HEK293T (cell line): Measurements from ENCODE around the gene VWCE.
A peak's percentile ranks its signal among the peaks of the same experiment; 100 is the strongest.

ENCODE experiments used
- CTCF ChIA-PET: fragments of 350-600 bp; formaldehyde crosslinking; extraction: SDS; loops from one replicate; lab custom pipeline; 2021; ENCODE audit warnings: antibody characterized with exemption, inconsistent platforms; lab: Yijun Ruan, JAX
- POLR2A ChIA-PET: fragments of 350-600 bp; formaldehyde crosslinking; extraction: SDS; loops from one replicate; lab custom pipeline; 2020; ENCODE audit warnings: antibody characterized with exemption, inconsistent platforms; lab: Yijun Ruan, JAX
- DNase-seq: peaks from one replicate; pipeline ENCODE4 v3.0.0; 2012; ENCODE audit warnings: mixed read lengths; ENCODE audit errors: extremely low spot score
- ARNT ChIP-seq: fragments of 450-650 bp; IDR thresholded peaks from 2 replicates; pipeline ENCODE4 v1.6.1; 2017; ENCODE audit warnings: mild to moderate bottlenecking
- BHLHE40 ChIP-seq: fragments of 450-650 bp; IDR thresholded peaks from 2 replicates; pipeline ENCODE4 v1.6.1; 2016; ENCODE audit warnings: mild to moderate bottlenecking, moderate library complexity, borderline replicate concordance
- CTBP1 ChIP-seq: fragments of 450-650 bp; IDR thresholded peaks from 2 replicates; pipeline ENCODE4 v1.6.1; 2016; ENCODE audit warnings: borderline replicate concordance
- ELF4 ChIP-seq: fragments of 450-650 bp; IDR thresholded peaks from 2 replicates; pipeline ENCODE4 v1.6.1; 2017; ENCODE audit warnings: antibody characterized with exemption
- FOXA1 ChIP-seq: fragments of 450-650 bp; IDR thresholded peaks from 2 replicates; pipeline ENCODE4 v1.6.1; 2016; ENCODE audit warnings: mild to moderate bottlenecking
- FOXK2 ChIP-seq: fragments of 450-650 bp; IDR thresholded peaks from 2 replicates; pipeline ENCODE4 v1.6.1; 2016; ENCODE audit warnings: mild to moderate bottlenecking
- FOXM1 ChIP-seq: fragments of 450-650 bp; IDR thresholded peaks from 2 replicates; pipeline ENCODE4 v1.6.1; 2017; ENCODE audit warnings: mild to moderate bottlenecking, borderline replicate concordance
- HDGF ChIP-seq: fragments of 450-650 bp; IDR thresholded peaks from 2 replicates; pipeline ENCODE4 v1.6.1; 2017; ENCODE audit warnings: antibody characterized with exemption, borderline replicate concordance
- L3MBTL2 ChIP-seq: fragments of 450-650 bp; conservative IDR thresholded peaks from 2 replicates; pipeline ENCODE4 v1.6.1; 2016; ENCODE audit warnings: mild to moderate bottlenecking
- LEF1 ChIP-seq: fragments of 450-650 bp; IDR thresholded peaks from 2 replicates; pipeline ENCODE4 v1.6.1; 2017; ENCODE audit warnings: mild to moderate bottlenecking, borderline replicate concordance
- NFRKB ChIP-seq: fragments of 450-650 bp; IDR thresholded peaks from 2 replicates; pipeline ENCODE4 v1.6.1; 2016; ENCODE audit warnings: mild to moderate bottlenecking, moderate library complexity
- PKNOX1 ChIP-seq: fragments of 450-650 bp; IDR thresholded peaks from 2 replicates; pipeline ENCODE4 v1.6.1; 2016
- SP1 ChIP-seq: fragments of 450-650 bp; IDR thresholded peaks from 2 replicates; pipeline ENCODE4 v1.6.1; 2017
- SUZ12 ChIP-seq: fragments of 450-650 bp; IDR thresholded peaks from 2 replicates; pipeline ENCODE4 v1.6.1; 2016; ENCODE audit warnings: mild to moderate bottlenecking
- TARDBP ChIP-seq: fragments of 450-650 bp; IDR thresholded peaks from 2 replicates; pipeline ENCODE4 v1.6.1; 2016
- ZNF384 ChIP-seq: fragments of 450-650 bp; IDR thresholded peaks from 2 replicates; pipeline ENCODE4 v1.6.1; 2016

Gene VWCE

GRCh38 chr11:61338783-61339489, 43.8 kb upstream of the VWCE start:
- CTCF ChIA-PET = no interaction called here
- POLR2A ChIA-PET = interaction anchor here (0.6 to 7.2 kb wide), 2 partner anchors 23 to 257 kb away, joined by 3 to 103 read pairs; partner anchors contain the start of genes CYB561A3 and TMEM138
- DNase-seq = no peak
- TF ChIP-seq ZNF384 = no peak
- TF ChIP-seq ELF4 = no peak
- TF ChIP-seq FOXM1 = no peak
- no peak for TF ChIP-seq TARDBP
- TF ChIP-seq HDGF = no peak
- TF ChIP-seq PKNOX1 = no peak

- DNase-seq = no peak
- CTCF ChIA-PET = interaction anchor here (1.0 kb wide), 1 partner anchor 47 kb away, joined by 5 read pairs; no protein-coding TSS in a partner anchor
- TF ChIP-seq SUZ12 = no peak
- TF ChIP-seq ELF4 = no peak
- no peak for TF ChIP-seq LEF1
- no peak for TF ChIP-seq FOXK2
- TF ChIP-seq SP1 = no peak
- no peak for TF ChIP-seq HDGF
- no peak for TF ChIP-seq FOXM1
- TF ChIP-seq NFRKB = no peak
- TF ChIP-seq ARNT = no peak
- TF ChIP-seq CTBP1 = no peak
- no peak for TF ChIP-seq BHLHE40
- no peak for TF ChIP-seq FOXA1
- TF ChIP-seq ZNF384 = no peak
- no peak for TF ChIP-seq TARDBP
- TF ChIP-seq PKNOX1 = no peak
- no peak for TF ChIP-seq L3MBTL2
- POLR2A ChIA-PET = interaction anchor here (0.9 to 7.2 kb wide), 5 partner anchors 10 to 64 kb away, joined by 3 to 103 read pairs (median 7); partner anchors contain the start of genes CYB561A3, TMEM138 and TMEM216
These were observed 42.8 kb upstream of the VWCE start for GRCh38 chr11:61337706-61338470.

- POLR2A ChIA-PET = interaction anchor here (0.7 to 7.2 kb wide), 13 partner anchors 9 to 93 kb away, joined by 3 to 103 read pairs (median 4); partner anchors contain the start of genes CPSF7, CYB561A3, SDHAF2 and TMEM138
- peak; percentile 87 for DNase-seq
- CTCF ChIA-PET = interaction anchor here (0.6 to 2.2 kb wide), 21 partner anchors 9 to 300 kb away, joined by 3 to 77 read pairs (median 3); partner anchors contain the start of genes CPSF7, CYB561A3, PGA3 and SDHAF2
- TF ChIP-seq NFRKB (no peak), FOXM1 (no peak), ZNF384 (no peak), TARDBP (no peak), ARNT (no peak), BHLHE40 (no peak), HDGF (no peak), SUZ12 (no peak), ELF4 (no peak), PKNOX1 (no peak), LEF1 (no peak), SP1 (no peak), FOXA1 (no peak), L3MBTL2 (no peak)
These were observed 41.2 kb upstream of the VWCE start for GRCh38 chr11:61336171-61336935.

GRCh38 chr11:61335355-61335710, 40.2 kb upstream of the VWCE start:
- ChIA-PET POLR2A (interaction anchor here (0.6 to 7.2 kb wide), 9 partner anchors 8 to 59 kb away, joined by 3 to 103 read pairs (median 4); partner anchors contain the start of genes CYB561A3 and TMEM138), CTCF (interaction anchor here (1.0 to 2.2 kb wide), 5 partner anchors 11 to 80 kb away, joined by 3 to 77 read pairs (median 7); no protein-coding TSS in a partner anchor)
- TF ChIP-seq PKNOX1 (no peak), HDGF (no peak)
- DNase-seq = no peak
